Upper lobe of left lung (tissue), 6 donors: ENCODE measurements around the gene BGN. TPM values are rescaled to one million over a fixed set of nuclear protein-coding genes. Genes with fewer than 3 reads are reported as not detected.

Experiments
- ATAC-seq, 2 donors: fragments of 200-7000 bp; cut with Tn5 transposase; one replicate each; pipeline ENCODE4 v1.9.1; 2022; ENCODE audit warnings: mild to moderate bottlenecking in 2 of 2, moderate library complexity in 2 of 2; ENCODE audit not compliant: low FRiP score in 2 of 2
- DNase-seq, 2 donors: peaks; one replicate each; pipeline ENCODE4 v3.0.0-alpha.2; 2019 to 2020
- H3K27ac ChIP-seq, 4 donors: fragments of 200-600 bp; sonication (generic); one replicate each; pipeline ENCODE4 v1.5.1; 2016 to 2019
- H3K27me3 ChIP-seq, 4 donors: fragments of 200-600 bp; sonication (generic); one replicate each; pipeline ENCODE4 v1.5.1; 2017 to 2019
- H3K36me3 ChIP-seq, 4 donors: fragments of 200-600 bp; sonication (generic); one replicate each; pipeline ENCODE4 v1.5.1; 2016 to 2019
- H3K4me1 ChIP-seq, 4 donors: fragments of 200-600 bp; sonication (generic); one replicate each; pipeline ENCODE4 v1.5.1; 2018 to 2019
- H3K4me3 ChIP-seq, 4 donors: fragments of 200-600 bp; sonication (generic); one replicate each; pipeline ENCODE4 v1.5.1; 2017 to 2019; ENCODE audit warnings: mild to moderate bottlenecking in 2 of 4, moderate library complexity in 1 of 4
- H3K9me3 ChIP-seq, 4 donors: fragments of 200-600 bp; sonication (generic); one replicate each; pipeline ENCODE4 v1.5.1; 2018 to 2019
- EP300 ChIP-seq, 4 donors: sonication (generic); formaldehyde crosslinking; IDR thresholded peaks; one replicate each; pipeline ENCODE4 v1.5.1; 2017; ENCODE audit warnings: antibody characterized with exemption in 4 of 4, control low read depth in 2 of 4
- POLR2A ChIP-seq, 4 donors: fragments of 450-650 bp; IDR thresholded peaks; one replicate each; pipeline ENCODE4 v1.5.1; 2016 to 2017; ENCODE audit warnings: antibody characterized with exemption in 4 of 4, mild to moderate bottlenecking in 2 of 4
- POLR2AphosphoS5 ChIP-seq, 2 donors: sonication (generic); formaldehyde crosslinking; IDR thresholded peaks; one replicate each; pipeline ENCODE4 v1.5.1; 2017; ENCODE audit warnings: antibody characterized with exemption in 2 of 2
- WGBS, 2 donors: methylation state at CpG; one replicate each; pipeline ENCODE4 v1.1.5; 2017 to 2018; 5-methylcytosine and 5-hydroxymethylcytosine counted together
- total RNA-seq, 6 donors: library from RNA; depleted of rRNA in 4 of 6; stranded (reverse); fragments of >200 nt in 4 of 6; gene quantifications; one replicate each; pipeline versions ENCODE4 v1.1.0 to v1.2.1, GENCODE V29; 2016 to 2021
- TF ChIP-seq, protein P1 (sequence below), 6 experiments: fragments of 450-650 bp in 4 of 6; fragments of 200-600 bp in 2 of 6; sonication (generic) in 2 of 6; IDR thresholded peaks; one replicate each; pipeline ENCODE4 v1.5.1; 2016 to 2019; ENCODE audit warnings: antibody characterized with exemption in 6 of 6
- donor health status: DM: no; HTN: no; CAD: no; lungs with moderate emphysema.
- donor health status: DM: no; HTN: yes; CAD: no; lungs with severe emphysema.

BGN gene
- total RNA-seq, 6 donors from 2014 or later, result 13.0 to 251 (median 86.3) TPM

DNA sequence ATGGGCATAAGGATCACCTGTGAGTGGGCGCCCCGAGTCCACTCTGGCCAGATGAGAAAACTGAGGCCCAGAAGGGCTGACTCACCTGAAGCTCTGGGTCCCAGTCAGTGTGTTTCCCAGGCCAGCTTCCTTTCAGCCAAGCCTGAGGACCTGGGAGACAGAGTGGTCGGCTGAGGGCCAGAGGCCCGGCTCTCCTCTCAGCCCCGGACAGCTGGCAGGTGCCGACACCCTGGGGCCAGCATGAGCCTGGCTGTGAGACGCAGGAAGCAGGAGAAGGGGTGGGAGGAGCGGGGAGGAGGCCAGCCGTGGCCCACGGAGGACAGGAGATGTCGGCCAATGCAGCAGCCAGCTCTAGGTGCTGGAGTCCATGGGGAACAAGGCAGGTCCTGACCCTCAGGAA, 51.6 kb downstream of the BGN start:
- WGBS, 2 donors, result 79% methylated on average over 11 of the region's 11 CpGs; no CpG with 5 or more reads in 1 of the 2 donors
- TF ChIP-seq POLR2A (IDR thresholded peaks at IDR 0.05) (no peak), EP300 (IDR thresholded peaks at IDR 0.05) (no peak), POLR2AphosphoS5 (IDR thresholded peaks at IDR 0.05) (no peak)
- TF ChIP-seq, protein P1, sequence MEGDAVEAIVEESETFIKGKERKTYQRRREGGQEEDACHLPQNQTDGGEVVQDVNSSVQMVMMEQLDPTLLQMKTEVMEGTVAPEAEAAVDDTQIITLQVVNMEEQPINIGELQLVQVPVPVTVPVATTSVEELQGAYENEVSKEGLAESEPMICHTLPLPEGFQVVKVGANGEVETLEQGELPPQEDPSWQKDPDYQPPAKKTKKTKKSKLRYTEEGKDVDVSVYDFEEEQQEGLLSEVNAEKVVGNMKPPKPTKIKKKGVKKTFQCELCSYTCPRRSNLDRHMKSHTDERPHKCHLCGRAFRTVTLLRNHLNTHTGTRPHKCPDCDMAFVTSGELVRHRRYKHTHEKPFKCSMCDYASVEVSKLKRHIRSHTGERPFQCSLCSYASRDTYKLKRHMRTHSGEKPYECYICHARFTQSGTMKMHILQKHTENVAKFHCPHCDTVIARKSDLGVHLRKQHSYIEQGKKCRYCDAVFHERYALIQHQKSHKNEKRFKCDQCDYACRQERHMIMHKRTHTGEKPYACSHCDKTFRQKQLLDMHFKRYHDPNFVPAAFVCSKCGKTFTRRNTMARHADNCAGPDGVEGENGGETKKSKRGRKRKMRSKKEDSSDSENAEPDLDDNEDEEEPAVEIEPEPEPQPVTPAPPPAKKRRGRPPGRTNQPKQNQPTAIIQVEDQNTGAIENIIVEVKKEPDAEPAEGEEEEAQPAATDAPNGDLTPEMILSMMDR (IDR thresholded peaks at IDR 0.05), result no peak
- Histone ChIP-seq H3K4me1 (no peaks in the 10 kb centered on the region), H3K4me3 (no peak overlapping the region), H3K9me3 (no peaks in the 10 kb centered on the region), H3K27me3 (no peaks in the 10 kb centered on the region), H3K36me3 (no peaks in the 10 kb centered on the region), H3K27ac (no peak overlapping the region)
- no peak for ATAC-seq
- peak in 1 of 2 donors; percentile 28 for DNase-seq

DNA sequence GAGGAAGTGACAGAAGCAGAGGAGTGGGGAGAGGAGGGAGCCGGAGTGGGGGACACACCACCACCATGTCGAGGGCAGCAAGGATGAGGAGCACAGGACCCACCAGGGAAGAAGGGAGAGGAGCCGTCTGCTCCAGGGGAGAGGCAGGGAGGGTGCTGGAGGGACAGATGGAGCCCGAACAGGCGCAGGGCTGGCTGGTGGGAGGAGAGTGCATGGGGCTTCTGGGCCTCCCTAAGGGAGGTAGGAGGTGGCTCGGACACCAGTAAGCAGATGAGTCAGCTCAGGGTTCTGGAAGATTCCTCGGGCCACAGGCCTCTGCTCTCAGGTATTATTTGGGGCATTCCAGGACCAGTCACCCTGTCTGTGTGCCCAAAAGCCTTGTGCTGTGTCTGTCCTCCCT, 52.4 kb downstream of the BGN start:
- ATAC-seq (no peak), DNase-seq (no peak)
- Histone ChIP-seq H3K27ac (no peak overlapping the region), H3K27me3 (no peaks in the 10 kb centered on the region), H3K4me1 (no peaks in the 10 kb centered on the region), H3K9me3 (no peaks in the 10 kb centered on the region), H3K4me3 (no peak overlapping the region), H3K36me3 (no peaks in the 10 kb centered on the region)
- no peak for TF ChIP-seq EP300 (IDR thresholded peaks at IDR 0.05)
- TF ChIP-seq POLR2A (IDR thresholded peaks at IDR 0.05), result no peak
- TF ChIP-seq, protein P1 (IDR thresholded peaks at IDR 0.05), result no peak
- no peak for TF ChIP-seq POLR2AphosphoS5 (IDR thresholded peaks at IDR 0.05)
- 33 to 72% methylated on average over 1 to 7 of the region's 7 CpGs for WGBS, 2 donors

DNA sequence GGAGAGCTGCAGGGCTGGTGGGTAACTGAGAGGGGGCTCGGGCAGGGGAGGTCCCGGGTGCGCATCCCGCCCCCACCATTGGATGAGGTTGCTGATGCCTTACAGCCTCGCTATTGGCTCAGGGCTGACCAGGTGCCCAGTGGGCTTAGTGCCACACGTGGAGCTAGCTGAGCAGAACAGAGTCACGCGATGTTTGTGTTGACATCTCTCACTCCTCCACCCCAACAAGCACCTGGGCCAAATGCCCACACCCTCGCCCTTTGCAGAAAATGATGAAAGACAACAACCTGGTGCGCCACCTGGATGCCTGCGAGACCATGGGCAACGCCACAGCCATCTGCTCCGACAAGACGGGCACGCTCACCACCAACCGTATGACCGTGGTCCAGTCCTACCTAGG, 54.5 kb downstream of the BGN start:
- WGBS, 2 donors, result 91% methylated on average over 17 of the region's 17 CpGs; no CpG with 5 or more reads in 1 of the 2 donors
- H3K4me3 ChIP-seq, result no peak overlapping the region
- no peaks in the 10 kb centered on the region for H3K9me3 ChIP-seq
- no peaks in the 10 kb centered on the region for H3K36me3 ChIP-seq
- DNase-seq (peak in 1 of 2 donors; percentile 17), ATAC-seq (no peak)
- no peak overlapping the region for H3K27ac ChIP-seq
- no peaks in the 10 kb centered on the region for H3K27me3 ChIP-seq
- TF ChIP-seq POLR2A (IDR thresholded peaks at IDR 0.05) (no peak), EP300 (IDR thresholded peaks at IDR 0.05) (no peak), POLR2AphosphoS5 (IDR thresholded peaks at IDR 0.05) (no peak)
- TF ChIP-seq, protein P1 (IDR thresholded peaks at IDR 0.05), result no peak
- no peaks in the 10 kb centered on the region for H3K4me1 ChIP-seq

DNA sequence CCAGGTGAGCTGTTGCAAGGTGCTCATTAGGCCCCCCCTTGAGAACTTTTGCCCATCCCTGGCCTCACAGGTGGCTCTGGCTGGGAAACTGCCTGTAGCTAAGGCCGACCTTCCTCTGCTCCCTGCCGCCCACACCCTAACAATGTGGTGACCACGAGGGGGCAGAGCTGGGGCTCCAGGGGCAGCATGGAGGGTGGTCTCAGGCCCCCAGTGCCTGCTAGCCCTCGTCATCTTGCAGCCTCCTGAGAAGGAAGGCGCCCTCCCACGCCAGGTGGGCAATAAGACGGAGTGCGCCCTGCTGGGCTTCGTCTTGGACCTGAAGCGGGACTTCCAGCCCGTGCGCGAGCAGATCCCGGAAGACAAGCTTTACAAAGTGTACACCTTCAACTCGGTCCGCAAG, 55.0 kb downstream of the BGN start:
- Histone ChIP-seq H3K4me3 (no peak overlapping the region), H3K4me1 (no peaks in the 10 kb centered on the region), H3K36me3 (no peaks in the 10 kb centered on the region), H3K27me3 (no peaks in the 10 kb centered on the region), H3K27ac (no peak overlapping the region), H3K9me3 (no peaks in the 10 kb centered on the region)
- WGBS, 2 donors, result 85% methylated on average over 16 of the region's 16 CpGs; no CpG with 5 or more reads in 1 of the 2 donors
- DNase-seq (peak in 1 of 2 donors; percentile 29), ATAC-seq (no peak)
- TF ChIP-seq POLR2AphosphoS5 (IDR thresholded peaks at IDR 0.05) (no peak), POLR2A (IDR thresholded peaks at IDR 0.05) (no peak), EP300 (IDR thresholded peaks at IDR 0.05) (no peak)
- TF ChIP-seq, protein P1 (IDR thresholded peaks at IDR 0.05), result no peak

DNA sequence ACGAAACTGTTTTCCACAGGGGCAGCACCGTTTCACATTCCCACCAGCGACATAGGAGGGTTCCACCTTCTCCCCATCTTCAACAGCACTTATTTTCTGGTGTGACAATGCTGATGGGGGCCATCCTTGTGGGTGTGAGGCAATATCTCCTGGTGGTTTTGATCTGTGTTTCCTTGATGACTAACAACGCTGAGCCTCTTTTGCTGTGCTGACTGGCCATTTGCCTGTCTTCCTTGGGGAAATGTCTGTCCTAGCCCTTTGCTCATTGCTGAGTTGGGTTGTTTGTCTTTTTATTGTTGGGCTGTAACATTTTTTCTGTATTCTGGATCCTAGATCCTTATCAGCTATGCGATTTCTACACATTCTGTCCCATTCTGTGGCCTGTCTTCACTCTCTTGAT, 56.4 kb downstream of the BGN start:
- no peak for ATAC-seq
- Histone ChIP-seq H3K9me3 (no peaks in the 10 kb centered on the region), H3K27me3 (peaks cover 0 to 1% (median 0%) of the 10 kb centered on the region in 4 donors), H3K27ac (no peak overlapping the region), H3K36me3 (no peaks in the 10 kb centered on the region), H3K4me3 (no peak overlapping the region), H3K4me1 (no peaks in the 10 kb centered on the region)
- TF ChIP-seq POLR2AphosphoS5 (IDR thresholded peaks at IDR 0.05), result no peak
- no peak for DNase-seq
- 69 to 85% methylated on average over 5 of the region's 5 CpGs for WGBS, 2 donors
